ENCODE data around the gene BEGAIN.

The BEGAIN gene

DNA sequence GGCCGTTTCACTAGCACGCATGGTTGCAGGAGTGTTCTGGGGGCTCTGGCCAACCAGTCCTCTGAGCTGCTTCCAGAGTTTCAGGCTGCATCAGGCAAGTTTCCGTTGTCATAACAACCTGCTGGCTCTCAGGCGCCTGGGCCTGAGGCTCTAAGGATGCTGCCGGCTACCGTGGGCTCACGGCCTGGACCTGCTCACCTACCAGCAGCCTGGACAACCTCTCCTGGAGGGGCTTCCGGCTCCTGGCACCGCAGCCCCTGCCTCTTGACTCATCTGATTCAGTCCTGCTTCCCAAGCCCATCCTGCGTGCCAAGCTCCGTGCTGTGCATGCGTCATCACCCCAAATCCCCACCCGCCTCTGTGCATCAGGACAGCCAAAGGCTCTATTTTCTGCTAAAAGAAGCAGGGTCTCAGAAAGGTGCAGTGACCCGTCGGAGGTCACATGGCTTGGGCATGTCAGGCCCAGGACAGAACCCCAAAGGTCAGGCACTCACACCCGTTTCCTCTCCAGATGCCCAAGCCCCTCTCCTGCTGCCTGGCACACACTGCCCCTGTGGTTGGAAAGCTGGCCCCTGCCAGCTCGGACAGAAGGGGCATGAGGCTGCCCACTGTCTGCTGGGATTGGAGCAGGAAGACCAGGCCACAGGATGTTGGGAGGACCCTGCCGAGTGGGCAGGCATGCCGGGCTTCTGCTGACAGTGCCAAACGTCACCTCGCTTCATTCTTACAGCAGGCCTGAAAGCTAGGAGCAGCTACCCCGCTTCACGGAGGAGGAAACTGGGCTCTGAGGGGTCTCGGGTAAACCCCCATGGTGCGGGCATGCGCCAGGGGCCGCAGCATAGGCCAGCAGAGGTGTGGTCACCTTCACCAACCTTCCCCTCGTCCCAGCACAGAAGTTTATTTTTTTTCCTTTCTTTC, 5.7 kb downstream of the BEGAIN start:
- DNase-seq, result no peak

DNA sequence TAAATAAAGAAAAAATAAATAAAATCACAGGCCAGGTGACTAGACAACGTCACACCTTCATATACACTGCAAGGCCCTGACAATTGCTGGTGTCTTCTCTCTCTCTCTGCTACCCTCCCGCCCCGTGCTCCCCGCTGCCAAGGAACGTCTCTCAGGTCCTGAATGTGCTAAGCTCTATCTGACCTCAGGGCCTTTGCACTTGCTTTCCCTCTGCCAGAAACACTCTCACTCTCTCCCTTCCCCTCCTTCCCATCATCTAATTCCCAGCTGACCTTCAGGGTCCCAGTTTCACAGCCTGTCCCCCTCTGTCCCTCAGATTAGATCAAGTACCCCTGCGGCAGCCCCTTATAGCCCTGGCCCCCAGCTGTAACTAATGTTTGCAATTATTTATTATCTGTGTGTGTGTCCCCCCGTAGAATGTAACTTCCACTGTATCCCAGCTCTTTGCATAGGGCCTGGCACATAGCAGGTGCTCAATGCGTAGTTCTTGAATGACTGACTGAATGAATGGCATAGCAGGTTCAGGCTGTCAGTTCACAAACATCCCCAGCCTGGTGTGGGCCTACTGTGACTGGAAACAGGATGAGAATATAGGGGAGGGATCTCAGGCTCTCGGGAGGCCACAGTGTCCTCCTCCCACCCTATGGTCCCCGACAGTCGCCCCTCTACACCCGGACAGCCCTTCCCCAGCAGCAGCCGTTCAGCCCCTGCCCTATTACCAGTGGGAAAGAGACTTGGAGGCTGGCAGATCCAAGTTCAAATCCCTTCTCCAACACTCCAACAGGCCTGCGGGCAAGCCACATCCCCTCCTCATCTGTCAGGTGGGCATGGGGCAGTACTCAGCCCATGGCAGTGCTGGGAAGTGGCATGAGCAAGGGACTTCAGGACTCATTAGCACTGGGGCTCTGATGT, 6.6 kb downstream of the BEGAIN start:
- no peak for DNase-seq

DNA sequence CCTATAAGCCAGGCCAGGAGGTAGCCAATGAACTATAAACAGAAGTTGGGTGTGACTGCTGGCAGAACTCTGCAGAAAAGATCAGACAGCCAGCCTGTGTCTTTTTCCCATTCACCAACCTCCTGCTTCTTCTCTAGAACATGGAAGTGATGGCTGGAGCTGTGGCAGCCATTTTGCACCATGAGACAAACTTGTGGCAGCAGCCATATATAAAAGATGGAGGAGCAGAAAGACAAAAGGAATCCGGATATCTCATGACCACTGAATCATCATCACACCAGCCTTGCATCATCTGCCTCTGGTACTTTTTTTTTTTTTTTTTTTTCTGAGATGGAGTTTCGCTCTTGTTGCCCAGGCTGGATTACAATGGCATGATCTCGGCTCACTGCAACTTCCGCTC, 8.7 kb downstream of the BEGAIN start:
- DNase-seq, result no peak

- no peak for DNase-seq
Observed at GRCh38 chr14:100577986-100578431, 9.2 kb downstream of the BEGAIN start.

DNA sequence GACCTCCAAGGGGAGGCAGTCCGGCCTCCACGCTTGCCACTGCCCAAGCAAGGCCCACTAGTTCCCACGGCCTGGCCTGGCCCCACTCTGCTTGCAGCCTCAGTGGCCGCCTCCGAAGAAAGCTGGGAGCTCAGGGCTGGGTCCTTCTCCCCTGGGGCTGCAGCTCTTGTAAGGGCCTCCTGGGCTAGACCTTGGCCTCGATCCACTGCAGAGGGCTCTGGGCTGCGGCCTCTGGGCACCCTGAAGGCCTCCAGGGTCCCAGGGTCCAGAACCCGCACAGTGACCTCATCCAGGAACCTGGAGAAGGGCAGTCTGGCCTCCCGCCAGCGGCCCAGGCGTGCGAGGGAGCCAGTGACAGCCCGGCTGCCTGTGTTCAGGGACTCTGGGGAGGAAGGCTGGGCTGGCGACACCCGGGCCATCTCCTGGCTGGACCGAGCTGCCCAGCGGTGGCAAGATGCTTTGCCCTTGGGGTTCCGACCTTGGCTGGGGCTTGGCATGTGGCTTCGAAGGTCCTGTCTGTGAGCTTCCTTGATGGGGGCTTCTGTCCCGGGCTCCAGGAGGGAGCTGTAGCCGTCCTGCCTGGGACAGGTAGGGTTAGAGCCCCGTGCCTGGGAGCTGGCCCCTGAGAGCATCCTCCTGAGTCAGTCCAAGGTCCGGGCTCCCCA, 9.8 kb downstream of the BEGAIN start:
- DNase-seq, result no peak

GRCh38 chr14:100576091-100577085, 10.8 kb downstream of the BEGAIN start:
- no peak for DNase-seq

DNA sequence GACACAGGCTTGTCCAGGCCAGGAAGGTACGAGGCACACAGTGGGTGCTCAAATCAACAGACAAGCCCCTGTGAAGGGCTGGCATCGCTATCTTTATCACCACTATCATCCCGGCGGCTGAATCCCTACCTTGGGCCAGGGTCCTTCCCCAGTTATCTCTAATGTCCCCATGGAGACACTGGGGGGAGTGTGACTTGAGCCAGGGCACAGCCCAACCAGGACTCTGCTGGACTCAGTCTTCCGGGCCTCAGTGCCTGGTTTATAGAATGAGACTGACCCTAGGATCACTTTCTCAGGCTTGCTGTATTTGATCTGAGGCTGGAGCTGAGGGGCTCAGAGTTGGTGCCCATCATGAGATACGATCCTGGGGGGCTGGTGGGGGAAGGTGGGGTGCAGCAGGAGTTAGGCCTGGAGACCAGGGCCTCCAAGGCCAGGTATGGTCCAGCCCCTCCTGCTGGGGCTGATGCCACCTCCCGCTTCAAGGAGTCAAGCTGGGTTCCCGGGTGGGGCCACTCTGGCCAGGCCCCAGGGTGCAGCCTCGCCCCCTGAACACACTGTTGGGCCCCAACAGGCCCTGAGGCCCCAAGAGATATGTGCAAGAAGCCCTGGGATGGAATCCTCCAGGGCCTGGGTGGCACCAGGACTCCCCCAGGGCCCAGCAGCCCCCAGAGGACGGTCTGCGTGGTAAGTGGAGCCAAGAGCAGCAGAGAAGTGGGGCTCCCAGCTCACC, 11.8 kb downstream of the BEGAIN start:
- no peak for DNase-seq

DNA sequence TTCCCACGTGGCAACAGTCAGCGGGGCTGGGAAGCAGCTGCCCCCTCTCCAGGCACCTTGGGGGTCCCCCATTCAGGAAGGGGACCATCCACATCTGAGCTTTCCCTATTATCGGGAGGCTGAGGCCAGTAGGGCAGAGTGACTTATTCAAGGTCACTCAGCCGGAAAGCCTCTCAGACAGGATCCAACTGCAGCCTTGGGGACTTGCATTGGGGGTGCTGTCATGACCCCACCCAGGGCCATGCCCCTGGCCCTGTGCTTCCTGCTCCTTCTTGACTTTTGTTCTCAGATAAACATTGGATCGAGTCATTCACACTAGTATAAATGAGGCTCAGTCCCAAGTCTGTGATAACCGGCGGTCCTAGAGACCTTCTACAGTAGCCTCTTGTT, 12.6 kb downstream of the BEGAIN start:
- no peak for DNase-seq

DNA sequence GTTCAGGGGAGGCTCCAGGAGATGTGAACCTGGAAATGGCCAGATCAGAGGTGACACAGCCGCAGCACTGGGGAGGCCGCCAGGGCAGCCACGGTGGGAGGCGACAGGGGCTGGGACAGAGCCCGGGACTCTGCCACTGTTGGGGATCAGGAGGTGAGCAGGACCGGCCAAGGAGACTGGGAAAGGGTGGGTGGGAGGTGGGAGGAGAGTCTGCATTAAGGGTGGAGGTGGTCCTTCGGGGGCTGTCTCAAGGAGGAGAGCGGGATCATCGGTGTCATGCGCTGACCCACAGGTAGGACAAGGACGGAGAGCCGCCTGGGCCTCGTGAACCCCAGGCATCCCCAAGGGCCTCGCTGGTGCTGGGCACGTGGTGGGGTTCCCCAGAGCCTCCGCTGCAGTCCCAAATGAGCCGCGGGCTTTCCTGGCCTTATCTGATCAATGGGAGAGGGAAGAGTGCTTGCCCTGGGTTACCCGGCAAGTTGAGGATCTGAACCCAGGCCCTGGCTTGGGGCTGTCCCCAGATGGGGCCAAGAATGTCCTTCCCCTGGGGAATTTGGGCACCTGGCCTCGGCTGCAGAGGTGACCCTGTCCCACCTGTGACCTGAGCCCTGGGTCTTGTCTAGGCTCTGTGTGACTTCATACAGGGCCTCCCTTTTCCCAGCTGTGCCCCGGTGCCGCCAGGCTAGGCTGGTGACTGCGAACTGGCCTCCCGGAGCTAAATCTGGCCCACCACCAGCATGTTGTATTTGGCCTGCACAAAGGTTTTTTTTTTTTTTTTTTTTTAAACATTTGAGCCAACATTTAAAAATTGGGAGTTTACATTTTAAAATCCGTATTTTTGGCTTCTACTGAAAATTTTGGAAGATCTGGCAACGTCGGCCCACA, 13.2 kb downstream of the BEGAIN start:
- DNase-seq, result no peak

DNA sequence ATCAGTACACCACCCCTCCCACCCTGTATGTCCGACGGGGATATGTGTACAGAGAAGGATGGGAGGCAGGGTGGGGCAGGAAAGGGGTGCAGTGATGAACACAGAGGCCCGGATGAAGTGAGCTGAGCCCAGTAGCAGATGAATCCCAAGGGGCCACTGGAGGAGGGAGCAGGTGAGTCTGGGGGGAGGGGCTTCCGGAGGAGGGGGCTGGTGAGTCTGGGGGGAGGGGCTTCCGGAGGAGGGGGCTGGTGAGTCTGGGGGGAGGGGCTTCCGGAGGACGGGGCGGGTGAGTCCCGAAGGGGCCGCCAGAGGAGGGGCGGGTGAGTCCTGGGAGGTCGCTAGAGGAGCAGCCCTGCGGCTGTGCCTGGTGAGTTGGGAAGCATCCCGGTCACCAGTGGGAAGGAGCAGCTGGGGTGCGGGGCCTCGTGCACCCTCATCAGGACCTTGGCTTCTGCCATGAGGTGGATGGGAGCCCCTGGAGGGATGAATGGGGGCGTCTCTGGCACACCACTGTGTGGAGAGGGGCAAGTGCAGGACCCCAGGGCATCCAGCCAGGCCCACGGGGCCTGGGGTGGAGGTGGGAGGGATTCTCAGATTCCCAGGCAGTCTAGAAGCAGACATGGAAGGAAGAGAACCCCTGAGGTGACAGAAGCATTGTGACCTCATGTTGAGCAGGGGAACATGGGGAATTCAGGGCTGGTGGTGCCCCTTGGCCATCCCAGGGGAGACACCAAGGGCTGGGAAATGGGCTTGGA, 14.0 kb downstream of the BEGAIN start:
- no peak for DNase-seq

DNA sequence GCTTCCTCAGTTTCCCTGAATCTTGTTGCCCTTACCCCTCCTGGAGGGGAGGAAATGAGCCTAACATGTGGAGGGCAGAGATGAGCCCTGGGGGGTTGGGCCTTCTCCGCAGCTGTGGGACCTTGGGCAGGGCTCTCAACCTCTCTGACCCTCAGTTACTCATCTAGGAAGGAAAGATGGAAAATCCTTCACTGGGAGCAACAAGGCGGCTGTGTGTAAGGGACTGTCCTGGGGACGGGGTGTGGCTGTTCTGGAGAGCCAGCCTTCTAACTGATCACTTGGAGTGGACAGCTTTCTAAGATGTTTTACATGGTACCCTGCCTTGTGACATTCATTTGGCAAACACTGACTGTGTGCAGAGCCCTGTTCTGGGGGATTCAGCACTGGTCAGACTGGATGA, 14.7 kb downstream of the BEGAIN start:
- DNase-seq, result no peak

GRCh38 chr14:100571837-100572236, 15.4 kb downstream of the BEGAIN start:
- DNase-seq, result no peak

DNA sequence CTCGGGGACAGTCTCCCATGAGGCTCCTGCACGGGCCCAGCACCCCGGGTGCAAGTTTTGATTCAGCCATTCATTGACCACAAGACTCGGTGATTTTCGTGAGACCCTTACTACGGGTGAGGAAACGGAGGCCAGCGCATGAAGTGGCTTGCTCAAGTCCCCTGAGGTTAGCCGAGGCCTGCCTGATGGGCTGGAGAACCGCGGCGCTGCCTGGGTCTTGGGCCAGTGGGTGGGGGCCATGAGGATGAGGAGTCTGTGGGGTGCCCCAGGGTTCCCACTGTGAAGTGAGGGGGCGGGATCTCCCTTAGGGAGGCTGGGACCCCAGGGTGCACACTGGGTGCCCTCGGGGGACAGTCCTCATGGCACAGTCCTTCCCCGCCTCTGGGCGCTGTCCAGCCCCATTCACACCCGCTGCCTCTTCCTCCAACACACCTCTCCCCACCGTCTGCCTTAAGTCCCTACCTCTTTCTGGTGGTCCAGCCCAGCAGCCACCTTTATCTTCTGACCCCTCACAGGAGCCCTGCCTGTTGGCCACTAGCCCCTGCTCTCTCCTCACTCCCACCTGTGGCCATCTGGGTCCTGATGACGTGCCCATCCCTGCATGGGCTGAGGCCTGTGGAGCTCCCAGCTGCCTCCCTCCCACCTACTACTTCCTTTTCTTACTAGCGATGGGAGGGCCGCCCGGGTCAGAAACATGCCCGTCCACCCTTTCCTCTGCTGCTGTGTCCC, 16.3 kb downstream of the BEGAIN start:
- DNase-seq, result no peak

DNA sequence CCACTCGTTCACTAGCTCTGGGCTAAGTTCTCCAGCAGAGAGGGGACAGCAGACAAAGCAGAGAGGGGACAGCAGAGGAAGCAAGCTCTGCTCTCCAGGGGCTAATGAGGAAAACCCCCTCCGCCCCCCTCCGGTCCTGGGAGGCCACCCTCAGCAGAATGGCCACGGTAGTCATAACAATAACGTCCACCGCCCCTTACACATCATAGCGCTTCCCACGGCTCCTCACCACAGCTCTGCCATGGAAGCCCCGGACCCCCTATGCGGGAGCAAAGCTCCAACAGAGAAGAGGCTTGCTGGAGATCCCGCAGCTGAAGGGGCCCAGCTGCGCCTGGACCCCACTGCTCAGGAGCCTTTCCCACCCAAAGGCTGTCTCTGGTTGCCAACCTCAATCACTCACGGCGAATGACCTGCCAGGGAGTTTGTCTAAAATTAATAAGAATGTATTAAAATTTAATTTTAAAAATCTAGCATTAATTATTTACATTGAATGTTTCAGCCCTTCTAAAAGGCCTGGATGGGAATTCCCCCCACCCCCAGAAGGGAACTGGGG, 17.4 kb downstream of the BEGAIN start:
- DNase-seq, result no peak

DNA sequence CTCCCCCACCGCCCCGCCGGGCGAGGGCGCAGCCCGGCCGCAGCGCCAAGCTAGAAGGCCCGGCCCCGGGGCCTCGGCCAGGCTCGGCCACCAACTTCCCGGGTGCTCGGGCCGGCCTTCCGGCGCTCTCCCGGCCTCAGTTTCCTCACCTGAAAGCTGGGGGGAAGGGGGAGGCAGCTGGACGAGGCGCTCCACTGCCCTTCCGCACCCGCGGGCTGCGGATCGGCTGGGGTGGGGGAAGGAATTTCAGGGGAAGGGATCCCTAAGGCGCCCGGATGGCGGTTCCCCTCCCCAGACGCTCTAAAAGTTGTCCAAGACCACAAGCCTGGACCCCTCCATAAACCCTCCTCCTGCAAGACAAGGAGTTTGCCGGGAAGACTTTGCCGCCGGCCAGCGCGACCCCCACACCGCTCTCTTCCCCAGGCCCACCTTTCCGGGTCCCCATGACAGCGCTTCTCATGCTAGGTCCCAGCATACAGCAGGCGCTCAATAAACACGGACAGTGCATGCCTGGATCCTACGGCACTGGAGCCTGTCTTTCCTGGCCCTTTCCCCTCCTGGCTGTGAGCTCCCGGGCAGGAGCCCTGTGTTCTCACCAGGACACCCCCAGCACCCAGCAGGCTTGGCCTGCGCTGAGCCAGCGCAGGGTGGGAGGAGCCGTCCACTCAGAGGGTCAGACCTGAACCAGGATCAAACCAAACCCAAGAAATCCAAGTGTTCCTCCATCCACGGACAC, 18.1 kb downstream of the BEGAIN start:
- DNase-seq, result no peak

DNA sequence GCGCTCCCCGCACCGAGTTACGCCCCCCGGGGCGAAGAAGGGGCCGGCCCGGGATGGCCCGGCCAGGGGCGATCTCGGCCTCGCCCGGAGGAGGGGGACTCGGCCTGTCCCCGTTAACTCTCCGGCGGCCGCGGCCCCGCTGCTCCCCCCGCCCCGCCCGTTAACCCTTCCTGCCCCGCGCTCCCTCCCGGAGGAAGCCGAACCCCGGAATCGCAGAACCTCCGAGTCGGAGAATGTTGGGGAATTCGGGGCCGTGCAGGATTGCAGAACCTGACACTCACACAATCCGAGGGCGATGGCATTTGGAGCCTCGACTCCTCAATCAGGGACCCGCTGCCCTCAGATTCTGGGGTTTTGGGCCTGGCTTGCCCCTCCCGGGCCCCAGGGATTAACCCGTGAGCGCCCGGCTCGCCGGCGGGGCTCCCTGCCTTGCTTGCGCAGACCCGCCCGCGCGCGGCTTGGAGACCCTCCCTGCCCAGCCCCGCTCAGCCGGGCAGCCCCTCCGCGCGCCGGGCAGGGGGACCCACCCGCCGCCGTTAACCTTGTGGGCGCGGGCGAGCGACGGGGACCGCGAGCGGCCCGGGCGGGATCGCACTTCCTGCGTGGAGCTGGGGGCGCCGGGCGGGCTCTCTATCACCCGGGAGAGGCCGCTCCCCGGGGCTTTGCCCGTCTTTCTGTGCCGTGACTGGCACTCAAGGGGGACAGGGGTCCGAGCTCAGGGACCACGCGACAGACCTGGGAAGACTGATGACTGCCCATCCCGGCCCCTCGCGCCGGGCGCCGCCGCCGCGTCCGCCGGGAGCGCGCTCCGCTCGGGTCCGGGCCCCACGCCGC, 18.8 kb downstream of the BEGAIN start:
- no peak for DNase-seq

- no peak for DNase-seq
Observed at GRCh38 chr14:100567877-100568163, 19.4 kb downstream of the BEGAIN start.

All from CD4-positive, alpha-beta T cell treated with Interleukin-17A for 1 hour (primary cell).